COLO668 (cell line): Measurements from ENCODE around the gene LPAR1.
"Not testable (repeated sequence)": the region's sequence is repeated elsewhere in the genome, so short reads cannot be mapped to it uniquely, and the experiment has no call there.

Experiments used
- DNase-seq: peaks from one replicate; lab custom pipeline; 2025; ENCODE audit not compliant: unreplicated experiment; lab: John Stamatoyannopoulos, UW

The LPAR1 gene

GRCh38 chr9:110826400-110826799, 211.9 kb downstream of the LPAR1 start:
- DNase-seq: not testable (repeated sequence)

- no peak for DNase-seq
These were observed 212.3 kb downstream of the LPAR1 start for GRCh38 chr9:110825950-110826349.

- not testable (repeated sequence) for DNase-seq
These were observed 213.1 kb downstream of the LPAR1 start for GRCh38 chr9:110825129-110825528.
